Measurements from ENCODE around the gene OTUB2. TPM values are rescaled to one million over a fixed set of nuclear protein-coding genes. Genes with fewer than 3 reads are reported as not detected.

Gene OTUB2
- 10 to 100 TPM in 1 of 4 donors, 1 to 10 TPM in 3; 2.1 to 10.3 (median 7.4) TPM for total RNA-seq

DNA sequence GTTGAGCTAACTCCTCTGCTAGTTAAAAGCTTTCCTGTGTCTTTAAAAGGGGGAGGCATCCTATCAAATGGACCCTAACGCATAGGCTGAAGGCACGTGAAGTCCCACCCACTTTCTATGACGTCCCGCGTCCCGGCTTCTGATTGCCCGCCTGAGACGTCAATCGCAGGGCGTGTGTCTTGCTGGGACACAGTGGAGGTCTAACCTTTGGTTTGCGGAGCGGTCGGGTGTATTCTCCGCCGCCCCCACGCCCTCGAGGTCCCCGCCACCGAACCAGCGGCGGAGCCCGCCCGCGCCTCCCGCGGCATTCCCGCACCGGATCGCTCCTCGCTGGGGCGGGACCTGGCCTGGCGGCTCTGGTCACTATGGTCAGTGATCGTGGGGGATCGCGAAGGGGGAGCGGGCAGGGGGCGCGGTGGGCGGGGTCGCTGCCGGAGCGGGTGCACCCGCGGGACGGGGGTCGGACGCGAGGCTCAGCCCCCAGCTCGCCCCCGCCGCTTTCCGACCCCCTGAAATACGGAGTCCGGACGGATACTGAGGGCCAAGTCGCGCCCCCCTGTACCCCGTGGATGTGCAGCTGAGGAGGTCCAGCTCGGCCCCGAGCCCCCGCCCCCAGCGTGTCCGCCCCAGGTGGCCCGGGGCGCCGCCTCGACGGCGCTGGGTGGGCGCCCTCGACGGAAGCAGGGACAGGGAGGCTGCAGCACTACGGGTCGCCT lies at the start of gene OTUB2:
OTUB2 (plus strand) TSS at position 168 of the 716 bp plus-strand sequence; CDS start at position 366, 198 bp downstream.
- no peak for TF ChIP-seq POLR2A (IDR thresholded peaks at IDR 0.05)
- TF ChIP-seq, protein P1, sequence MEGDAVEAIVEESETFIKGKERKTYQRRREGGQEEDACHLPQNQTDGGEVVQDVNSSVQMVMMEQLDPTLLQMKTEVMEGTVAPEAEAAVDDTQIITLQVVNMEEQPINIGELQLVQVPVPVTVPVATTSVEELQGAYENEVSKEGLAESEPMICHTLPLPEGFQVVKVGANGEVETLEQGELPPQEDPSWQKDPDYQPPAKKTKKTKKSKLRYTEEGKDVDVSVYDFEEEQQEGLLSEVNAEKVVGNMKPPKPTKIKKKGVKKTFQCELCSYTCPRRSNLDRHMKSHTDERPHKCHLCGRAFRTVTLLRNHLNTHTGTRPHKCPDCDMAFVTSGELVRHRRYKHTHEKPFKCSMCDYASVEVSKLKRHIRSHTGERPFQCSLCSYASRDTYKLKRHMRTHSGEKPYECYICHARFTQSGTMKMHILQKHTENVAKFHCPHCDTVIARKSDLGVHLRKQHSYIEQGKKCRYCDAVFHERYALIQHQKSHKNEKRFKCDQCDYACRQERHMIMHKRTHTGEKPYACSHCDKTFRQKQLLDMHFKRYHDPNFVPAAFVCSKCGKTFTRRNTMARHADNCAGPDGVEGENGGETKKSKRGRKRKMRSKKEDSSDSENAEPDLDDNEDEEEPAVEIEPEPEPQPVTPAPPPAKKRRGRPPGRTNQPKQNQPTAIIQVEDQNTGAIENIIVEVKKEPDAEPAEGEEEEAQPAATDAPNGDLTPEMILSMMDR (IDR thresholded peaks at IDR 0.05), result no peak

DNA sequence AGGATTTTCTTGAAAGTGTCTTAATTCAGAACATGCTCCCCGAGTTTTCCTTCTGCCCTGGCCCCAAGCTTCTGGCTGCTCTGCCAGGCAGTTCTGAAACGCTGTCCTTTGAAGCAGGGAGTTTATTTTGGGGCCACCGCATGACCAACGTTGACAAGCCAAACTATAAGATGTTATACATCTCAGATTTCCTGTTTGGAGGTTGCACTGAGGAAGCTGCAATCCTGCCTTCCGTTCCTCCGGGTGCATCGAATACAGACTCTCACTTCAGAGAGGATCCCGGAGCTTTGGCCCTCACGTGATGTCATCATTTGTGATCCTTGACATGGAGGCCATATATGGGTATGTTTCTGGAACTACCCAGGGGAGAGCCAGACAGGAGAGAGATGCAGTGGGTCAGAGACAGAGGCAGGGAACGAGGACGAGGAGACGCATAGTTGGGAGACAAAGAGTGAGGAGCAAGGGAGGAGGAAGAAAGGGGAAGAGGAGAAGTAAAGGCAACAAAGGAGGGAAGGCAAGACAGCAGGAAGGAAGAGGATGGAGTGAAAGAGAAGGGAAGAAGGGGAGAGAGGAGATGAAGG lies 49.6 kb upstream of the OTUB2 start, which contains the start of gene ASB2:
ASB2 (minus strand) TSS at position 94 of the 581 bp plus-strand sequence. CDS start 12,031 bp downstream, outside the sequence.
- peak within 1 kb of the TSS; percentile 57 to 85 (median 73) for H3K27ac ChIP-seq
- peaks cover 0 to 52% (median 11%) of the 10 kb centered on the region in 3 donors for H3K4me1 ChIP-seq
- H3K36me3 ChIP-seq, result no peaks in the 10 kb centered on the region
- peak within 1 kb of the TSS in 3 of 4 donors; percentile 26 to 57 (median 37) for H3K4me3 ChIP-seq
- no peak for DNase-seq
- 35 to 40% methylated on average over 12 of the region's 12 CpGs for WGBS, 2 donors
- H3K27me3 ChIP-seq, result peaks cover 0 to 12% (median 0%) of the 10 kb centered on the region in 4 donors
- H3K9me3 ChIP-seq, result no peaks in the 10 kb centered on the region
- intact Hi-C loops (cut with DNase I), result no loop called here
- TF ChIP-seq POLR2A (IDR thresholded peaks at IDR 0.05), result peak in 2 of 4 donors; percentile 38 to 46
- TF ChIP-seq, protein P1 (IDR thresholded peaks at IDR 0.05), result peak in 1 of 6 experiments; percentile 0

More for the DNA sequence above, at the start of gene OTUB2:
- H3K4me1 ChIP-seq, result peaks cover 7 to 41% (median 18%) of the 10 kb centered on the region in 3 donors
- H3K27me3 ChIP-seq, result no peaks in the 10 kb centered on the region
- H3K27ac ChIP-seq, result peak within 1 kb of the TSS; percentile 63 to 75 (median 70)
- DNase-seq, result peak; percentile 79
- intact Hi-C loops (cut with DNase I), result no loop called here
- H3K4me3 ChIP-seq, result peak within 1 kb of the TSS; percentile 52 to 95 (median 71)
- H3K36me3 ChIP-seq, result no peaks in the 10 kb centered on the region
- H3K9me3 ChIP-seq, result no peaks in the 10 kb centered on the region
- 0% methylated on average over 14 of the region's 74 CpGs; no CpG with 5 or more reads in 1 of the 2 donors for WGBS, 2 donors

DNA sequence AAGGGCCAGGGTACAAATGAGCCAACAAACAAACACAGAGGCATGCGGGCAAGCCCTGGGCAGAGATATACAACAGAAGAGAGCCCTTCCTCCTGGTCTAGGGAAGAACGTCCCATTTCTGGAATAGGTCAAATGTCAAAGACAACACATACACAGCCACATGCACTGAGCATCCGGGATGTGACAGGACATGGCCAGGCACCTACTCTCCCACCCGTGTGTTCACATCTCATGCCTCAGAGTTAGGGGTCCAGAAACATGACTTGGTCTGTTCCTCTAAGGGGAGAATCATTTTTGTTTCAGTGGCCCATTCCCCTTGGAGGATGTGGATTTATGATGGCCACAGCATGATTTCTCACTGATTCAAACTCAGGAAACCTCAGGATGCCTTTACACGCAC lies 49.0 kb upstream of the OTUB2 start:
- no peak for TF ChIP-seq POLR2A (IDR thresholded peaks at IDR 0.05)
- TF ChIP-seq, protein P1 (IDR thresholded peaks at IDR 0.05), result no peak
- H3K27me3 ChIP-seq, result peaks cover 0 to 12% (median 0%) of the 10 kb centered on the region in 4 donors
- DNase-seq, result no peak
- no peaks in the 10 kb centered on the region for H3K36me3 ChIP-seq
- H3K27ac ChIP-seq, result peak overlapping the region; percentile 57 to 85 (median 73)
- intact Hi-C loops (cut with DNase I), result no loop called here
- WGBS, 2 donors, result 66 to 79% methylated on average over 4 of the region's 5 CpGs
- no peak overlapping the region for H3K4me3 ChIP-seq
- no peaks in the 10 kb centered on the region for H3K9me3 ChIP-seq
- H3K4me1 ChIP-seq, result peaks cover 0 to 52% (median 11%) of the 10 kb centered on the region in 3 donors

DNA sequence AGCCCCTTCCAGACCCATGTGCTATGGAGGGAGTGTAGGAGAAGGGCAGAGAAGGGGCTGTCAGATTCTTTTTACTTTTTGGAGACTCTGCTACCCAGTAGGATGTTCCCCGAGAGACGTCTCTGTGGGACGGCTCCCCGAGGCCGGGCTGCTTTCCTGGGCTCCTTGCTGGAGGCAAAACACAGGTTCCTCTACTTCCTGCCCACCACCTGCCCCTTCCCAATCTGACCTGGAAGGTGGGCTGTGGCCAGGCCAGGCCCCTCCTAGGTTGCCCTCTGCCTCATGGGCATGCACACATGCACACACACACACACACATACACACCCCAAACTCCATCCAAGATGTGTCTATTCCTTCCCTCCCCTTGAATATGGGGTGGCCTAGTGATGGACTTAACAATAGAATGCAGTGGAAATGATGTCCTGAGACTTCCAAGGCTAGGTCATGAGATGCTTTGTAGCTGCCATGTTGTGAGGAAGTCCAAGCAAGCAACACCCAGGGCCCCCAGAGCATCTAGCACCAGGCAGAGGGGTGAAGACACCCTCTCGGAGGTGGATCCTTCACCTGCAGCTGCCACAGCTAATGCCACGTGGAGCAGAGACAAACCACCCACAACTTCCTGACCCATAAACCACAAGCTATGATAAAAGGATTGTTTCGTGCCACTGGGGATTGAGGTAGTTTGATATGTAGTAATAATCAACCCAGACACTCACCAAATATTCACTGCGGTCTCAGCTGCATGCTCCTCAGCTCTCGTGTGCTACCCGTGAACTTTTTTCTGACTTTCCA lies 48.2 kb upstream of the OTUB2 start:
- intact Hi-C loops (cut with DNase I), result no loop called here
- 60 to 81% methylated on average over 6 to 11 of the region's 11 CpGs for WGBS, 2 donors
- peaks cover 0 to 12% (median 0%) of the 10 kb centered on the region in 4 donors for H3K27me3 ChIP-seq

More for the DNA sequence above, 48.2 kb upstream of the OTUB2 start:
- H3K36me3 ChIP-seq, result no peaks in the 10 kb centered on the region
- no peak for TF ChIP-seq POLR2A (IDR thresholded peaks at IDR 0.05)
- TF ChIP-seq, protein P1 (IDR thresholded peaks at IDR 0.05), result no peak
- no peak overlapping the region for H3K4me3 ChIP-seq
- peak overlapping the region; percentile 57 to 85 (median 73) for H3K27ac ChIP-seq
- DNase-seq, result no peak
- no peaks in the 10 kb centered on the region for H3K9me3 ChIP-seq
- H3K4me1 ChIP-seq, result peaks cover 0 to 50% (median 7%) of the 10 kb centered on the region in 3 donors

All from esophagus squamous epithelium (tissue), 5 donors.